Cardiac fibroblast (primary cell): ENCODE results near the gene DNASE2B.

Source experiments
- DNase-seq, 2 donors: peaks; one replicate each; pipeline versions ENCODE4 v3.0.0 to v3.0.0-alpha.2; 2010; ENCODE audit warnings: low read depth in 2 of 2
- H3K4me3 ChIP-seq, 2 donors: replicated peaks in 1 of 2; 1 replicate in 1 of 2; 2 replicates in 1 of 2; pipeline ENCODE4 v1.5.1; 2011; ENCODE audit warnings: low read depth in 2 of 2, low read length in 2 of 2, mild to moderate bottlenecking in 2 of 2, moderate library complexity in 1 of 2
- TF ChIP-seq, protein P1 (sequence below): IDR thresholded peaks from one replicate; pipeline ENCODE4 v1.5.1; 2011; ENCODE audit warnings: low read depth, mild to moderate bottlenecking, low read length, inconsistent platforms

Gene DNASE2B

DNA sequence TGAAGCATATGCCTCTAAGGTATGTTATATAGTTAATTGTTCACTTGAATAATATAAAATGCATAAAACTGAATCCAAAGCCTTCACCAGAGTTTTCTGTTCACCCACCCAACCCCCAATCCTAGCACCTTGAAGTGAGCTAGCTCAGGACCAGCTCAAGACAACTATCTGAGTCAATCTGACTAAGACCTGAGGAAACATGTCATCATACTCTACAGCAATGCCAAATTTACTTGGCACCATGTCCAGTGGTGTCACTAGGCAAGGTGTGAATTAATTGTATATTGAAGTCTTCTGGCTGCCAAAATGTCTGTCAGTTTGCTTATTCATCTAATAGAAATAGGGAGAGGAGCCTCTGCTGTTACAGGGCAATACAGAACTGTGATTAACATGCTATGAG is 3.8 kb downstream of the DNASE2B start:
- no peak overlapping the region for H3K4me3 ChIP-seq
- TF ChIP-seq, protein P1, sequence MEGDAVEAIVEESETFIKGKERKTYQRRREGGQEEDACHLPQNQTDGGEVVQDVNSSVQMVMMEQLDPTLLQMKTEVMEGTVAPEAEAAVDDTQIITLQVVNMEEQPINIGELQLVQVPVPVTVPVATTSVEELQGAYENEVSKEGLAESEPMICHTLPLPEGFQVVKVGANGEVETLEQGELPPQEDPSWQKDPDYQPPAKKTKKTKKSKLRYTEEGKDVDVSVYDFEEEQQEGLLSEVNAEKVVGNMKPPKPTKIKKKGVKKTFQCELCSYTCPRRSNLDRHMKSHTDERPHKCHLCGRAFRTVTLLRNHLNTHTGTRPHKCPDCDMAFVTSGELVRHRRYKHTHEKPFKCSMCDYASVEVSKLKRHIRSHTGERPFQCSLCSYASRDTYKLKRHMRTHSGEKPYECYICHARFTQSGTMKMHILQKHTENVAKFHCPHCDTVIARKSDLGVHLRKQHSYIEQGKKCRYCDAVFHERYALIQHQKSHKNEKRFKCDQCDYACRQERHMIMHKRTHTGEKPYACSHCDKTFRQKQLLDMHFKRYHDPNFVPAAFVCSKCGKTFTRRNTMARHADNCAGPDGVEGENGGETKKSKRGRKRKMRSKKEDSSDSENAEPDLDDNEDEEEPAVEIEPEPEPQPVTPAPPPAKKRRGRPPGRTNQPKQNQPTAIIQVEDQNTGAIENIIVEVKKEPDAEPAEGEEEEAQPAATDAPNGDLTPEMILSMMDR: no peak
- DNase-seq: peak in 1 of 2 donors; percentile 45

GRCh38 chr1:84402501-84402900 is 4.2 kb downstream of the DNASE2B start:
- no peak for DNase-seq
- TF ChIP-seq, protein P1: no peak
- no peak overlapping the region for H3K4me3 ChIP-seq

GRCh38 chr1:84403347-84403746 is 5.1 kb downstream of the DNASE2B start:
- TF ChIP-seq, protein P1: no peak
- DNase-seq: no peak
- H3K4me3 ChIP-seq: no peak overlapping the region

DNA sequence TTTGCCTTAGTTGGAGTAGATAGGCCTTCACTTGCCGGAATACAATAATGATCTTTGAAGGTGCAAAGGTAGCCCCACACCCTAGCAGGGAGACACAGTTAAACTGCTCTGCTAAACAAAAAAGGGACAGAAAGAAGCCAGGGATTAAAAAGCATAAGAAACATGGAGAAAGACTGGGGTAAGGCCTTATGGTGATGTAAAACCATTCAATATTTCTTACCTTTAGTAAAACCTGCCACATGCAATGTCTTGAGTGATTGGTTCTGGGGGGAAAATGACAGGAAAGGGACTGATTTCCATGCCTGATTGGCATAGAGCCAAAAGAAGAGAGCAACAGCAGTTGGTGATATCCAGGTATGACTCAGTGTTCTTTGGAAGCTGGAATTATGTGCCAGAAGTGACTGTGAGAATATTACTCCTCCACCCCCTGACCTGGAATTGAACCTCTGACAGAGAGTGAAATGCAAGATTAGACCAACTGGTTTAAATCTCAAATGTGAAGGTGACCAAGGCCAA is 8.1 kb downstream of the DNASE2B start:
- peak; percentile 40 to 62 for DNase-seq
- TF ChIP-seq, protein P1: no peak
- no peak overlapping the region for H3K4me3 ChIP-seq

- no peak overlapping the region for H3K4me3 ChIP-seq
- TF ChIP-seq, protein P1: no peak
- DNase-seq: no peak
These were observed 9.2 kb downstream of the DNASE2B start for GRCh38 chr1:84407524-84407923.

GRCh38 chr1:84407958-84408422 is 9.7 kb downstream of the DNASE2B start:
- DNase-seq: peak in 1 of 2 donors; percentile 28
- TF ChIP-seq, protein P1: no peak
- H3K4me3 ChIP-seq: no peak overlapping the region

DNA sequence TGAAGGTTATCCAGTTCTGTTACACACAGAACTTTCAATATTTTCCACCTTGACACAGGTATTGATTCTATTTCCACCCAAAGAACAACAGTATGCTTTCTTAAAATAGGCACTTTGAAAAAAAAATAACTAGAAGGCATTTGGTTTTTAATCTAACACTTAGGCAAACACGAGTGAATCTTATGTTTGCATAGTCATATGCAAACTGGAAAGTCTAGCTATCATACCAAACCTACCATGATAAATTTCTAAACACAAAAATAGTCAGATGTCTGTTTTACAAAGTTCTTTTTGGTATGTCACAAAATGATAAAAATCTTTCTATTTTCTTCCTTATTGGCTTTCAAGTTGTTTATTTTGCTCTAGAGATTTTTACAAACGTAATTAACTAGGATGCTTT is 11.6 kb downstream of the DNASE2B start:
- TF ChIP-seq, protein P1: no peak
- no peak overlapping the region for H3K4me3 ChIP-seq
- no peak for DNase-seq
